GM19099 (cell line): ENCODE results near the gene SRGAP3.
A peak's percentile ranks its signal among the peaks of the same experiment; 100 is the strongest.

Experiments
- POLR2A ChIP-seq: IDR thresholded peaks from 3 replicates; pipeline ENCODE4 v1.6.1; 2011; ENCODE audit warnings: low read depth; ENCODE audit not compliant: insufficient read length; ENCODE audit errors: extremely low read depth

SRGAP3 gene

GRCh38 chr3:8966150-8966819, 283.2 kb downstream of the SRGAP3 start:
- no peak for TF ChIP-seq POLR2A

GRCh38 chr3:8964436-8965370, 284.7 kb downstream of the SRGAP3 start:
- no peak for TF ChIP-seq POLR2A

- TF ChIP-seq POLR2A, result peak; percentile 67
These were observed 286.2 kb downstream of the SRGAP3 start, which contains the start of gene RAD18 for GRCh38 chr3:8963137-8963853. TSS of gene RAD18 (minus strand) at chr3:8963472. CDS start at chr3:8963385, 87 bp downstream.

GRCh38 chr3:8962226-8962861, 287.1 kb downstream of the SRGAP3 start:
- TF ChIP-seq POLR2A, result no peak

- no peak for TF ChIP-seq POLR2A
These were observed 289.8 kb downstream of the SRGAP3 start for GRCh38 chr3:8959668-8960067.

- no peak for TF ChIP-seq POLR2A
These were observed 294.3 kb downstream of the SRGAP3 start for GRCh38 chr3:8954938-8955763.

- no peak for TF ChIP-seq POLR2A
These were observed 296.1 kb downstream of the SRGAP3 start for GRCh38 chr3:8953313-8953712.

- no peak for TF ChIP-seq POLR2A
These were observed 297.3 kb downstream of the SRGAP3 start for GRCh38 chr3:8952130-8952529.

- no peak for TF ChIP-seq POLR2A
These were observed 303.4 kb downstream of the SRGAP3 start for GRCh38 chr3:8945890-8946600.

GRCh38 chr3:8942746-8943488, 306.5 kb downstream of the SRGAP3 start:
- TF ChIP-seq POLR2A, result no peak

- no peak for TF ChIP-seq POLR2A
These were observed 307.3 kb downstream of the SRGAP3 start for GRCh38 chr3:8942115-8942514.

- TF ChIP-seq POLR2A, result no peak
These were observed 311.4 kb downstream of the SRGAP3 start for GRCh38 chr3:8938021-8938420.
